GM12891 (cell line): ENCODE measurements around the gene MAN1A1.

Experiments
- DNase-seq: peaks from one replicate; pipeline ENCODE4 v3.0.0; 2011; ENCODE audit warnings: low spot score; ENCODE audit not compliant: insufficient read length
- FAIRE-seq: peaks from 2 replicates; lab custom pipeline; 2011; peaks lifted over from hg19 to GRCh38; lab: Jason Lieb, UNC
- PAX5 ChIP-seq: IDR thresholded peaks from 2 replicates; pipeline ENCODE4 v1.6.1; 2011; ENCODE audit warnings: low read length, moderate library complexity, mild to moderate bottlenecking; ENCODE audit not compliant: insufficient read depth, severe bottlenecking
- POLR2A ChIP-seq: IDR thresholded peaks from 2 replicates; pipeline ENCODE4 v1.6.1; 2011; ENCODE audit warnings: low read depth, low read length, control low read depth
- POLR2AphosphoS5 ChIP-seq: IDR thresholded peaks from 2 replicates; pipeline ENCODE4 v1.6.1; 2011; ENCODE audit warnings: low read depth, low read length, control low read depth
- POU2F2 ChIP-seq: IDR thresholded peaks from 2 replicates; pipeline ENCODE4 v1.6.1; 2011; ENCODE audit warnings: low read depth, mild to moderate bottlenecking, control low read depth, low read length, moderate library complexity
- SPI1 ChIP-seq: IDR thresholded peaks from 2 replicates; pipeline ENCODE4 v1.6.1; 2011; ENCODE audit warnings: low read depth, low read length, control low read depth
- TAF1 ChIP-seq: IDR thresholded peaks from 2 replicates; pipeline ENCODE4 v1.6.1; 2011; ENCODE audit warnings: low read depth, low read length, control low read depth

Gene MAN1A1

GRCh38 chr6:119195848-119196247 is 153.7 kb downstream of the MAN1A1 start:
- DNase-seq (no peak), FAIRE-seq (no peak)
- TF ChIP-seq TAF1 (no peak), SPI1 (no peak), POLR2AphosphoS5 (no peak), POLR2A (no peak), PAX5 (no peak), POU2F2 (no peak)

- FAIRE-seq, result no peak
- TF ChIP-seq TAF1, result no peak
- TF ChIP-seq POLR2AphosphoS5, result no peak
- no peak for TF ChIP-seq PAX5
- TF ChIP-seq POLR2A, result no peak
- no peak for TF ChIP-seq POU2F2
- no peak for TF ChIP-seq SPI1
- DNase-seq, result no peak
These were observed 154.4 kb downstream of the MAN1A1 start for GRCh38 chr6:119195204-119195603.

- TF ChIP-seq POLR2A, result no peak
- TF ChIP-seq POLR2AphosphoS5, result no peak
- no peak for TF ChIP-seq POU2F2
- FAIRE-seq, result no peak
- no peak for DNase-seq
These were observed 155.9 kb downstream of the MAN1A1 start for GRCh38 chr6:119193707-119194106.

DNA sequence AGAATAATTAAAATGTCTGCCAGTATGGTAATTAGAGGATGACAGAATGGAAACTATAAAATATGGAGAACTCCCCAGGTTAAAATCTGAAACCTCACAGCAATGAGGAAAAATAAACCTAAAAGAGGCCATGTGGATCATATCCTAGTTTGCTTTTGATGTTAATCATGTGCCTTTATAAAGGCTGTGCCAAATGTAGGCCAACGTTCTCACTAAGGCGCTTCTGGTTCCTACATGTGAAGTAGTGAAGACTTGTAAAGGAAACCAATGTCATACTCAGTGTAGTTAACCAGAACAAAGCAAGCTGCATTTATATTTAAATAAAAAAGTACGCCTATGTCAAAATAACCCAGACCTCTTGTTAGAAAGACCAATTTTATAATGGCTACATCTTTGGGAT is 157.4 kb downstream of the MAN1A1 start:
- DNase-seq (no peak), FAIRE-seq (no peak)
- TF ChIP-seq PAX5 (no peak), POU2F2 (no peak), POLR2AphosphoS5 (no peak), TAF1 (no peak), SPI1 (no peak), POLR2A (no peak)

GRCh38 chr6:119190176-119190575 is 159.4 kb downstream of the MAN1A1 start:
- TF ChIP-seq PAX5, result no peak
- TF ChIP-seq SPI1, result no peak
- TF ChIP-seq POU2F2, result no peak
- TF ChIP-seq POLR2A, result no peak
- TF ChIP-seq POLR2AphosphoS5, result no peak
- TF ChIP-seq TAF1, result no peak
- FAIRE-seq (no peak), DNase-seq (no peak)

GRCh38 chr6:119189498-119189897 is 160.1 kb downstream of the MAN1A1 start:
- TF ChIP-seq POU2F2, result no peak
- TF ChIP-seq PAX5, result no peak
- no peak for TF ChIP-seq SPI1
- no peak for TF ChIP-seq POLR2AphosphoS5
- TF ChIP-seq TAF1, result no peak
- TF ChIP-seq POLR2A, result no peak
- no peak for DNase-seq
- peak; percentile 38 for FAIRE-seq

DNA sequence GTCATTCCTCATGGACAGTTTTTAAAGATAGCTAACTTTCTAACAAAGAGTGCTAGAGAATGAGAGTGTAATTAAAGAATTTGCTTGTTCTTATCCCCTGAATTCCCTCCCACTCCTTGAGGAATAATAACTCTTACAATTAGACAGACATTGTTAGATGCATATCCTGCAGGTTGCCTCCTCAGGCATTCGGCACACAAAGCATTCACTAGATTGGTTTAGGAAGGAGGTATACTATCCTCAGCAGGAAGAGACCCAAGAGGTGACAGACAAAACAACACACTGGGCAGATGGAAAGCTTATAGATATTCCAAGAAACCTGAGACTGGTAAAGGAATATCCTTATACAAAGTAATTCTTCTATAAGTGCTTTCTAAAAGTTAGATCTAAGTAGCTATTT is 162.0 kb downstream of the MAN1A1 start:
- TF ChIP-seq TAF1 (no peak), POLR2AphosphoS5 (no peak), POLR2A (no peak), POU2F2 (no peak), PAX5 (no peak)
- FAIRE-seq (peak; percentile 13), DNase-seq (no peak)

DNA sequence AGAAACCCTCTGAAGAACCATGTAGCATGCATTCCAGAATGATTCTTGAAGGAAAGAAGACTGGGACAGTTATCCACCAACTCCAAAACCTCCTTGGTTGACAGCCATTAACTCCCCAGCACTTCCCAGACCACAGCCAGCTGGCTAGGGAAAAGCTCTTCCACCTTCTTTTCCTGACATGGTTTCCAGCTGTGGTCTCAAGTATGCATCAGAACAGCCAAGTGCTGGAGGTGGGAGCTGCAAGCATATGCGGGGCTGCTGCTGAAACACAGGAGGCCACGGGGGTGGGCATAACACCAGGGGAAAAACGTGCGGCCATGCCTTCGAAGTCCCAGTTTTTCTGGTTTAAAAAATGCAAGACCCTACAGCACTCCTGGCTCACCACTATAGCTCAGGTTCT is 163.1 kb downstream of the MAN1A1 start:
- DNase-seq, result no peak
- no peak for TF ChIP-seq TAF1
- TF ChIP-seq POLR2A, result no peak
- no peak for TF ChIP-seq PAX5
- no peak for TF ChIP-seq POU2F2
- TF ChIP-seq POLR2AphosphoS5, result no peak
- TF ChIP-seq SPI1, result no peak
- no peak for FAIRE-seq

DNA sequence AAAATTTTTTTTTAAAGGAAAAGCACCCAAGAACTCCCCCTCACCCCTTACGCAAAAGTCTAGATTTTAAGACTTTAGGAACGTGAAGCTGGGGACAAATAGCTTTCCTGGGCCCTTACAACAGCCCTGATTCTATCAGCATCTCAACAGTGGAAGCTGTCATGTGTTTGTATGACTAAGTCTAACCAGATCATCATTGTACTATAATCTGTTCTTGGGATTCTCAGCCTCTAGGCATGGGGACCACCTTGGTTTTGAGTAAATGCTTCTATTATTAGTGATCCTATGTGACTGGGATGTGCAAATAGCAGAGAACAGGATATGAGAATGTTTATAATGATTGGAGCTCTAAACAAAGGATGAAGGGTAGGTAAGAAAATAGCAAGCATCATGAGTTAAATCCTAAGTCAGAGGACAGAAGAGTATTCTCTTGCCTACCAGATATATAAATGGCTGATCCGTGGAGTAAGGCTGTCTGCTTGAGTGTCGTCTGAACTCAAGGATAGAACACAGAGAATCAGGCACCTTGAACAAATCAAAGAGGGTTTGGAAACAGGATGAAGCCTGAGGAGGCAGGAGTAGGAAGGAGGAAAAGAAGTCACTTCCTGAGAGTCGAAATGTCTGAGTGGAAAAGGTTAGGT is 165.4 kb downstream of the MAN1A1 start:
- DNase-seq, result no peak
- TF ChIP-seq TAF1 (no peak), POLR2A (no peak), POLR2AphosphoS5 (no peak), PAX5 (no peak), POU2F2 (no peak), SPI1 (no peak)
- FAIRE-seq, result no peak

DNA sequence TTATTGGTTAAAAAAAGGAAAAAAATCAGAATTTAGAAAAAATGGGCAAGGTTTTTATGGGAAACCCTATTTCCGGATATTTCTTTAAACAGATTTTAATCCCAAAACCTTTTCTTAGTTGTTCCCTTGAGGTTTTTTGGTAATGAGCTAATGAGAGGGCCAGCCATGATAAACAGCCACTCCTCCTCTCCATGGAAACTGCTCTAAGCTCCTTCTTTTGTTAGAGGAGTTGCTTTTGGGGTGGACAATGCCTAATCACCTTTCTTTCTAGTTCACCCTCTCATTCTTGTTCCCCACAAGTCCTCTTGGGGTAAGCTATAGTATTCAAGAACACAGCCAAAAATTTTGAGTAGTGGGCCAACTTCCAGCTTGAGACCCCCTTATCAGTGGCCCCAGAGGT is 166.1 kb downstream of the MAN1A1 start:
- DNase-seq (no peak), FAIRE-seq (no peak)
- TF ChIP-seq PAX5 (no peak), SPI1 (no peak), POLR2AphosphoS5 (no peak), POLR2A (no peak), TAF1 (no peak), POU2F2 (no peak)
